ENCODE data around the gene PTGR2. TPM values are rescaled to one million over a fixed set of nuclear protein-coding genes. Genes with fewer than 3 reads are reported as not detected.
A peak's percentile ranks its signal among the peaks of the same experiment; 100 is the strongest.

Gene PTGR2
- total RNA-seq, 4 donors from 2014 or later, result 2.5 to 7.1 (median 4.3) TPM

DNA sequence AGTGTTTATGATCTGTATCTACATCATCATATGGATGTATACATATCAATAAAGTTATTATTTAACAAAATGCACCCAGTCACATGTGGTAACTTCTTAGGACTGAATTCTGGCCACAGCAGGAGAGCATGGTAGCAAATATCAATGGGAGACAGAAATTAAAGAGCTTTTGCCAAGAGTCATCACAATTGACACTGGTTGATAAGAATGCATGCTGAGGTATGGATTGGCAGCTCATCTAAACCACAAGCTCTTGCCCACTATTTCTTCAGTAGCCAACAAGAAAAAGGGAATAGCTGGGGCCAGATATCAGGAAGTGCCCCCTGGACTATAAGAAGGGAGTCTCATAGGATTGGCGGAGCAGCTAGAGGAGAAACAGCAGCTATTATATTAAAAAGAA, 9.4 kb upstream of the PTGR2 start:
- H3K9me3 ChIP-seq, result no peaks in the 10 kb centered on the region
- no peak overlapping the region for H3K27ac ChIP-seq (replicated peaks in 1 of 4)
- H3K36me3 ChIP-seq, result no peaks in the 10 kb centered on the region
- TF ChIP-seq, protein P1, sequence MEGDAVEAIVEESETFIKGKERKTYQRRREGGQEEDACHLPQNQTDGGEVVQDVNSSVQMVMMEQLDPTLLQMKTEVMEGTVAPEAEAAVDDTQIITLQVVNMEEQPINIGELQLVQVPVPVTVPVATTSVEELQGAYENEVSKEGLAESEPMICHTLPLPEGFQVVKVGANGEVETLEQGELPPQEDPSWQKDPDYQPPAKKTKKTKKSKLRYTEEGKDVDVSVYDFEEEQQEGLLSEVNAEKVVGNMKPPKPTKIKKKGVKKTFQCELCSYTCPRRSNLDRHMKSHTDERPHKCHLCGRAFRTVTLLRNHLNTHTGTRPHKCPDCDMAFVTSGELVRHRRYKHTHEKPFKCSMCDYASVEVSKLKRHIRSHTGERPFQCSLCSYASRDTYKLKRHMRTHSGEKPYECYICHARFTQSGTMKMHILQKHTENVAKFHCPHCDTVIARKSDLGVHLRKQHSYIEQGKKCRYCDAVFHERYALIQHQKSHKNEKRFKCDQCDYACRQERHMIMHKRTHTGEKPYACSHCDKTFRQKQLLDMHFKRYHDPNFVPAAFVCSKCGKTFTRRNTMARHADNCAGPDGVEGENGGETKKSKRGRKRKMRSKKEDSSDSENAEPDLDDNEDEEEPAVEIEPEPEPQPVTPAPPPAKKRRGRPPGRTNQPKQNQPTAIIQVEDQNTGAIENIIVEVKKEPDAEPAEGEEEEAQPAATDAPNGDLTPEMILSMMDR (IDR thresholded peaks at IDR 0.05), result no peak
- TF ChIP-seq POLR2A (IDR thresholded peaks at IDR 0.05; ENCODE audit: low read depth) (no peak), POLR2AphosphoS5 (IDR thresholded peaks at IDR 0.05) (no peak), EP300 (IDR thresholded peaks at IDR 0.05) (no peak)
- no peaks in the 10 kb centered on the region for H3K27me3 ChIP-seq
- 92% methylated on average over 1 of the region's 1 CpG for WGBS
- intact Hi-C loops (cut with DNase I), result no loop called here
- no peak for DNase-seq (ENCODE audit: extremely low spot score)
- no peaks in the 10 kb centered on the region for H3K4me1 ChIP-seq
- H3K4me3 ChIP-seq, result no peak overlapping the region

DNA sequence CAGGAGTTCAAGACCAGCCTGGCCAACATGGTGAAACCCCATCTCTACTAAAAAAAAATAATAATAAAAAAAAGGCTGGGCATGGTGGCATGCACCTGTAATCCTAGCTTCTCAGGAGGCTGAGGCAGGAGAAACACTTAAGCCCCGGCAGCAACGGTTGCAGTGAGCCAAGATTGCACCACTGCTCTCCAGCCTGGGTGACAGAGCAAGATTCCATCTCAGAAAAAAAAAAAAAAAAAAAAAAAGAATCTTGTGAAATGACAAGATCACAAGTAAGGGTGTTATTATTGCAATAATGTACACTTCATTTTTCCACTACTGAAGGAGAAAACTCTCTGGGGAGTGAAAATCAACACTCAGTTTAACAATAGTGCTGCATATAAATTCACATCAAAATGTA, 8.8 kb upstream of the PTGR2 start:
- 63% methylated on average over 2 of the region's 2 CpGs for whole genome bisulfite sequencing
- H3K4me3 ChIP-seq, result no peak overlapping the region
- no peaks in the 10 kb centered on the region for H3K27me3 ChIP-seq
- no peaks in the 10 kb centered on the region for H3K4me1 ChIP-seq
- no peaks in the 10 kb centered on the region for H3K9me3 ChIP-seq
- TF ChIP-seq POLR2AphosphoS5 (IDR thresholded peaks at IDR 0.05) (no peak), POLR2A (IDR thresholded peaks at IDR 0.05; ENCODE audit: low read depth) (no peak), EP300 (IDR thresholded peaks at IDR 0.05) (no peak)
- TF ChIP-seq, protein P1 (IDR thresholded peaks at IDR 0.05), result no peak
- no peak for DNase-seq (ENCODE audit: extremely low spot score)
- H3K36me3 ChIP-seq, result no peaks in the 10 kb centered on the region
- intact Hi-C loops (cut with DNase I), result no loop called here
- no peak overlapping the region for H3K27ac ChIP-seq (replicated peaks in 1 of 4)

DNA sequence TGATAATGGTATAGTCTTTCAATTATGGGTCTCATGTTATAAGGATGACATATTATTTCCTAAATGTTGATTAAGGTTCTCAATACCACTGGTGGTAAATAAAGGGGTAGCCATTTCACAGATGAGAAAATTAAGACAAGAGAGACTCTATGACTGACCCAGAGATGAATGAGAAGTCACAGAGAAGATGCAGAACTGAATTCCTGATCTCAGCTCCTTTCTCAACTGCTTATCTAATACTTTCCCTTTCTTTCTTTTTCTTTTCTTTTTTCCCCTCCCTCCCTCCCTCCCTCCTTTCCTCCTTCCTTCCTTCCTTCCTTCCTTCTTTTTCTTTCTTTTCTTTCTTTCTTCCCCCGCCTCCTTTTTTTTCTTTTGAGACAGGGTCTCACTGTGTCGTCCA, 8.3 kb upstream of the PTGR2 start:
- H3K9me3 ChIP-seq, result no peaks in the 10 kb centered on the region
- H3K36me3 ChIP-seq, result no peaks in the 10 kb centered on the region
- H3K4me1 ChIP-seq, result no peaks in the 10 kb centered on the region
- H3K27ac ChIP-seq (replicated peaks in 1 of 4), result no peak overlapping the region
- H3K27me3 ChIP-seq, result no peaks in the 10 kb centered on the region
- 91% methylated on average over 2 of the region's 2 CpGs for WGBS
- TF ChIP-seq, protein P1 (IDR thresholded peaks at IDR 0.05), result no peak
- TF ChIP-seq POLR2AphosphoS5 (IDR thresholded peaks at IDR 0.05) (no peak), POLR2A (IDR thresholded peaks at IDR 0.05; ENCODE audit: low read depth) (no peak), EP300 (IDR thresholded peaks at IDR 0.05) (no peak)
- DNase-seq (ENCODE audit: extremely low spot score), result no peak
- intact Hi-C loops (cut with DNase I), result no loop called here
- H3K4me3 ChIP-seq, result no peak overlapping the region

DNA sequence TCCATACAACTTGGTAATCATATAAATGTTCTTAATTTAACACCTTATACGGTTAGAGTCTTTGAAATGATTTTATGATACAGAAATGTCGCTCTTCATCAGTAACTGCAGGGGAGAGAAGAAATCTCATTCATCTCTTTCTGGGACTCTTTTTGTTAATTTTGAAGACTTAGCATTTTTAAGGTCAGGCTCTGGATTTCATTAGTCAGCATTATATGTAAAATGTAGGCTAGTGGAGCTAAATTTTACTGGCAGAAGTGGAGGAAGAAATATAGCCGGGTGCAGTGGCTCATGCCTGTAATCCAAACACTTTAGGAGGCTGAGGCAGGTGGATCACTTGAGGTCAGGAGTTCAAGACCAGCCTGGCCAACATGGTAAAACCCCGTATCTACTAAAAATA, 4.7 kb upstream of the PTGR2 start:
- Histone ChIP-seq H3K4me1 (peaks cover 8 to 9% (median 8%) of the 10 kb centered on the region in 4 donors), H3K4me3 (no peak overlapping the region), H3K27me3 (no peaks in the 10 kb centered on the region), H3K9me3 (no peaks in the 10 kb centered on the region), H3K27ac (replicated peaks in 1 of 4) (no peak overlapping the region), H3K36me3 (no peaks in the 10 kb centered on the region)
- WGBS, result 76% methylated on average over 4 of the region's 4 CpGs
- TF ChIP-seq EP300 (IDR thresholded peaks at IDR 0.05) (no peak), POLR2A (IDR thresholded peaks at IDR 0.05; ENCODE audit: low read depth) (no peak), POLR2AphosphoS5 (IDR thresholded peaks at IDR 0.05) (no peak)
- TF ChIP-seq, protein P1 (IDR thresholded peaks at IDR 0.05), result no peak
- DNase-seq (ENCODE audit: extremely low spot score), result no peak
- intact Hi-C loops (cut with DNase I), result no loop called here

DNA sequence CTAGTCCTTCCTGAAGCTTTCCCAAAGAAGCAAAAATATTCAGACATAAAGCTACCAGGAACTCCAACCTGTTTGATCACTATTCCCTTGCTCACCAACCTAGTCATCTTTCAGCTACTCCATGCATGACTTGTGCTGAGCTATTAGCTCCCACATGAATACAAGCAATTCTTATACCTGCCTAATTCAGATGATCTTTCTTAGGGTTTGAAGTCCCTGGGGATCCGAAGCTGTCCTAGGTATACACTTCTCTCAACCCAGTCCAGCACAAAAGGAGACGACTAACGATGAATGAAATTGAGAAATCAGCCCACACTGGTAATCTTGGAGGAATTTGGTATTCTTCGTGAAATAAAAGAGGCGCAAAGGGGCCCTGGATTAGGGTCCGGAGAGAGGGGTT, 631 bp upstream of the PTGR2 start:
- Histone ChIP-seq H3K4me3 (peak overlapping the region; percentile 52 to 66 (median 64)), H3K36me3 (no peaks in the 10 kb centered on the region), H3K27ac (replicated peaks in 1 of 4) (peak overlapping the region; percentile 87 to 93 (median 90)), H3K4me1 (peaks cover 16 to 21% (median 19%) of the 10 kb centered on the region in 4 donors), H3K27me3 (no peaks in the 10 kb centered on the region), H3K9me3 (no peaks in the 10 kb centered on the region)
- WGBS, result 62% methylated on average over 6 of the region's 6 CpGs
- intact Hi-C loops (cut with DNase I), result loop anchor here (5.0 kb wide), 1 partner anchor 36 kb away; the partner anchor contains the start of gene ZNF410
- TF ChIP-seq POLR2A (IDR thresholded peaks at IDR 0.05; ENCODE audit: low read depth), result no peak
- no peak for TF ChIP-seq EP300 (IDR thresholded peaks at IDR 0.05)
- no peak for TF ChIP-seq POLR2AphosphoS5 (IDR thresholded peaks at IDR 0.05)
- TF ChIP-seq, protein P1 (IDR thresholded peaks at IDR 0.05), result no peak
- no peak for DNase-seq (ENCODE audit: extremely low spot score)
